Mucosa of rectum (tissue), 2 donors: ENCODE measurements around the gene EXOC3L4.

Experiments
- H3K27ac ChIP-seq, 2 donors: one replicate each; pipeline ENCODE4 v1.7.0; 2013; ENCODE audit warnings: inconsistent platforms in 2 of 2, low read depth in 2 of 2, low read length in 2 of 2
- H3K27me3 ChIP-seq, 2 donors: one replicate each; pipeline ENCODE4 v1.7.0; 2013; ENCODE audit warnings: low read length in 2 of 2; ENCODE audit not compliant: control insufficient read depth in 2 of 2, insufficient read depth in 2 of 2
- H3K36me3 ChIP-seq, 2 donors: one replicate each; pipeline ENCODE4 v1.7.0; 2013; ENCODE audit warnings: low read length in 2 of 2; ENCODE audit not compliant: control insufficient read depth in 2 of 2, insufficient read depth in 2 of 2
- H3K4me1 ChIP-seq, 2 donors: one replicate each; pipeline ENCODE4 v1.7.0; 2013; ENCODE audit warnings: low read length in 2 of 2, mild to moderate bottlenecking in 1 of 2; ENCODE audit not compliant: control insufficient read depth in 2 of 2, insufficient read depth in 2 of 2
- H3K4me3 ChIP-seq, 2 donors: one replicate each; pipeline ENCODE4 v1.7.0; 2013; ENCODE audit warnings: low read length in 2 of 2
- H3K9ac ChIP-seq, 2 donors: one replicate each; pipeline ENCODE4 v1.7.0; 2013; ENCODE audit warnings: low read length in 2 of 2, low read depth in 1 of 2, mild to moderate bottlenecking in 1 of 2
- H3K9me3 ChIP-seq, 2 donors: one replicate each; pipeline ENCODE4 v1.7.0; 2013; ENCODE audit warnings: low read length in 2 of 2; ENCODE audit not compliant: control insufficient read depth in 2 of 2
- donor health status: healthy.
- donor health status: Normal muscosa, but diverticular disease.

Gene EXOC3L4

GRCh38 chr14:103121846-103122584 lies 27.5 kb downstream of the EXOC3L4 start:
- Histone ChIP-seq H3K9ac (peak overlapping the region; percentile 24 to 42), H3K27ac (peak overlapping the region; percentile 67 to 88), H3K27me3 (peaks cover 12 to 19% of the 10 kb centered on the region in 2 donors), H3K9me3 (no peaks in the 10 kb centered on the region), H3K4me3 (peak overlapping the region; percentile 4 to 37), H3K4me1 (peaks cover 39 to 41% of the 10 kb centered on the region in 2 donors), H3K36me3 (no peaks in the 10 kb centered on the region)

- Histone ChIP-seq H3K36me3 (no peaks in the 10 kb centered on the region), H3K27ac (peak overlapping the region; percentile 67 to 88), H3K27me3 (peaks cover 13 to 19% of the 10 kb centered on the region in 2 donors), H3K9ac (peak overlapping the region; percentile 42 to 52), H3K9me3 (no peaks in the 10 kb centered on the region), H3K4me1 (peaks cover 42 to 44% of the 10 kb centered on the region in 2 donors), H3K4me3 (peak overlapping the region; percentile 35 to 37)
Observed at GRCh38 chr14:103122585-103122946, 28.0 kb downstream of the EXOC3L4 start.

- Histone ChIP-seq H3K27ac (peak within 1 kb of the TSS; percentile 67 to 88), H3K27me3 (peaks cover 14 to 19% of the 10 kb centered on the region in 2 donors), H3K36me3 (no peaks in the 10 kb centered on the region), H3K4me3 (peak within 1 kb of the TSS; percentile 41 to 64), H3K9ac (peak within 1 kb of the TSS; percentile 42 to 52), H3K9me3 (no peaks in the 10 kb centered on the region), H3K4me1 (peaks cover 44 to 46% of the 10 kb centered on the region in 2 donors)
Observed at GRCh38 chr14:103122947-103123633, 28.6 kb downstream of the EXOC3L4 start, which contains the start of gene TNFAIP2. TNFAIP2 (plus strand) TSS chr14:103123461; CDS start chr14:103126458, 2,997 bp downstream.

- Histone ChIP-seq H3K9ac (peak overlapping the region; percentile 32 to 39), H3K4me1 (peaks cover 38 to 42% of the 10 kb centered on the region in 2 donors), H3K27me3 (peaks cover 14 to 20% of the 10 kb centered on the region in 2 donors), H3K4me3 (peak overlapping the region; percentile 41 to 64), H3K9me3 (no peaks in the 10 kb centered on the region), H3K27ac (peak overlapping the region; percentile 67), H3K36me3 (no peaks in the 10 kb centered on the region)
Observed at GRCh38 chr14:103123634-103124500, 29.3 kb downstream of the EXOC3L4 start.

- H3K4me3 ChIP-seq, result no peak overlapping the region
- H3K27me3 ChIP-seq, result peaks cover 14 to 21% of the 10 kb centered on the region in 2 donors
- no peak overlapping the region for H3K27ac ChIP-seq
- H3K4me1 ChIP-seq, result peaks cover 37 to 42% of the 10 kb centered on the region in 2 donors
- no peak overlapping the region for H3K9ac ChIP-seq
- H3K36me3 ChIP-seq, result peaks cover 0 to 1% of the 10 kb centered on the region in 2 donors
- no peaks in the 10 kb centered on the region for H3K9me3 ChIP-seq
Observed at GRCh38 chr14:103124501-103125001, 30.0 kb downstream of the EXOC3L4 start.

GRCh38 chr14:103125098-103126070 lies 30.9 kb downstream of the EXOC3L4 start:
- Histone ChIP-seq H3K27me3 (peaks cover 17 to 21% of the 10 kb centered on the region in 2 donors), H3K9ac (no peak overlapping the region), H3K4me3 (peak overlapping the region in 1 of 2 donors; percentile 28), H3K36me3 (peaks cover 0 to 3% of the 10 kb centered on the region in 2 donors), H3K9me3 (no peaks in the 10 kb centered on the region), H3K4me1 (peaks cover 35 to 42% of the 10 kb centered on the region in 2 donors), H3K27ac (peak overlapping the region in 1 of 2 donors; percentile 2)

- H3K27me3 ChIP-seq, result peaks cover 17 to 21% of the 10 kb centered on the region in 2 donors
- H3K9ac ChIP-seq, result no peak overlapping the region
- no peak overlapping the region for H3K27ac ChIP-seq
- H3K9me3 ChIP-seq, result no peaks in the 10 kb centered on the region
- H3K4me3 ChIP-seq, result peak overlapping the region in 1 of 2 donors; percentile 9
- peaks cover 26 to 34% of the 10 kb centered on the region in 2 donors for H3K4me1 ChIP-seq
- H3K36me3 ChIP-seq, result peaks cover 2 to 3% of the 10 kb centered on the region in 2 donors
Observed at GRCh38 chr14:103126088-103126872, 31.8 kb downstream of the EXOC3L4 start.

- Histone ChIP-seq H3K27ac (no peak overlapping the region), H3K4me3 (peak overlapping the region in 1 of 2 donors; percentile 9), H3K36me3 (peaks cover 2 to 5% of the 10 kb centered on the region in 2 donors), H3K4me1 (peaks cover 26 to 31% of the 10 kb centered on the region in 2 donors), H3K9me3 (no peaks in the 10 kb centered on the region), H3K9ac (no peak overlapping the region), H3K27me3 (peaks cover 17 to 21% of the 10 kb centered on the region in 2 donors)
Observed at GRCh38 chr14:103126873-103127304, 32.4 kb downstream of the EXOC3L4 start.
